VCaP (cell line): ENCODE results near the gene LCMT2.

ENCODE experiments used
- H3K27ac ChIP-seq: fragments of 450-650 bp; 2 replicates; pipeline ENCODE4 v1.5.1; 2017
- CTCF ChIP-seq: fragments of 450-650 bp; conservative IDR thresholded peaks from 2 replicates; pipeline ENCODE4 v1.5.1; 2017; ENCODE audit warnings: mild to moderate bottlenecking, moderate library complexity

Gene LCMT2

GRCh38 chr15:43325039-43325684 is 5.2 kb downstream of the LCMT2 start:
- TF ChIP-seq CTCF, result no peak
- H3K27ac ChIP-seq, result no peak overlapping the region

DNA sequence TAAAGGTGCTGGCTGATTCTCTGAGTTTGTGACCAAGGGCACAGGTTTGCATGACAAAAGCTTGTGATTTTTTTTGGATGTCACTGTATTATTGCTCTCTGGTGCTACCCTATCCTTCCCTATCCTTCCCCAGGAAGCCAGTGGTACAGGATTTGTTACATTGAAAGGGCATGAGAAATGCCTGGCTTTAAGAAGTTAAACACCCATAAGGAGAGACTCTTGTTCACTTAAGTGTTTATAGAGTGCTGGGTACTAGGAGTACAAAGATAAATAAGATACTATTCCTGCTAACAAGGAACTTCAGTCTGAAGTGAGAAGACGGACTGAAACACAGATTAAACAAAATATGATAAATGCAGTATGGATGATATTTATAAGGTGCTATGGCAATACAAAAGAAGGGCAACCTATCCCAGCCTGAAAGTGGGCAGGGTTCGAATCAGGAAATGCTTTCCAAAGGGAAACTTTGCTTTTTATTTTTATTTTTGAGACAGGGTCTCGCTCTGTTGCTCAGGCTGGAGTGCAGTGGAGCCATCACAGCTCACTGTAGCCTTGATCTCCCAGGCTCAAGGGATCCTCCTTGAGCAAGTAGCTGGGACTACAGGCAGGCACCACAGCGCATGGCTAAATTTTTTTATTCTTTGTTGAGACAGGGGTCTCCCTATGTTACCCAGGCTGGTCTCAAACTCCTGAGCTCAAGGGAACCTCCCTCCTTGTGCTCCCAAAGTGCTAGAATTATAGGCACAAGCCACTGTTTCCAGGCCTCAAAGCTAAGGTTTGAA is 11.2 kb downstream of the LCMT2 start:
- no peak for TF ChIP-seq CTCF
- H3K27ac ChIP-seq, result no peak overlapping the region

- TF ChIP-seq CTCF, result no peak
- H3K27ac ChIP-seq, result no peak overlapping the region
These were observed 12.7 kb downstream of the LCMT2 start for GRCh38 chr15:43317566-43318184.

DNA sequence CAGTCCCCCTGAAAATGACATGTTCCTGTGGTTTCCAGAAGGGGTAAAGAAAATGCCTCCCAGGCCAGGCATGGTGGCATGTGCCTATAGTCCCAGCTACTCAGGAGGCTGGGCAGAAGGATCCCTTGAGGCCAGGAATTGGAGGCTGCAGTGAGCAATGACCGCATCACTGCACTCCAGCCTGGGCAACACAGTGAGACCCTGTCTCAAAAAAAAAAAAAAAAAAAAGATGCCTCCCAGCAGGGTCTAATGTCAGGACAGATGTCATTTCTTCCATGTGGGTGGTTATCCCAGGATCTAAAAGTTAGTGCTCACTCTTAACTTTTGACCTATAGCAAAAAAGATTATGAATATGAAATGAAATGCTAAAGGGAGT is 13.4 kb downstream of the LCMT2 start:
- no peak for TF ChIP-seq CTCF
- H3K27ac ChIP-seq, result no peak overlapping the region

DNA sequence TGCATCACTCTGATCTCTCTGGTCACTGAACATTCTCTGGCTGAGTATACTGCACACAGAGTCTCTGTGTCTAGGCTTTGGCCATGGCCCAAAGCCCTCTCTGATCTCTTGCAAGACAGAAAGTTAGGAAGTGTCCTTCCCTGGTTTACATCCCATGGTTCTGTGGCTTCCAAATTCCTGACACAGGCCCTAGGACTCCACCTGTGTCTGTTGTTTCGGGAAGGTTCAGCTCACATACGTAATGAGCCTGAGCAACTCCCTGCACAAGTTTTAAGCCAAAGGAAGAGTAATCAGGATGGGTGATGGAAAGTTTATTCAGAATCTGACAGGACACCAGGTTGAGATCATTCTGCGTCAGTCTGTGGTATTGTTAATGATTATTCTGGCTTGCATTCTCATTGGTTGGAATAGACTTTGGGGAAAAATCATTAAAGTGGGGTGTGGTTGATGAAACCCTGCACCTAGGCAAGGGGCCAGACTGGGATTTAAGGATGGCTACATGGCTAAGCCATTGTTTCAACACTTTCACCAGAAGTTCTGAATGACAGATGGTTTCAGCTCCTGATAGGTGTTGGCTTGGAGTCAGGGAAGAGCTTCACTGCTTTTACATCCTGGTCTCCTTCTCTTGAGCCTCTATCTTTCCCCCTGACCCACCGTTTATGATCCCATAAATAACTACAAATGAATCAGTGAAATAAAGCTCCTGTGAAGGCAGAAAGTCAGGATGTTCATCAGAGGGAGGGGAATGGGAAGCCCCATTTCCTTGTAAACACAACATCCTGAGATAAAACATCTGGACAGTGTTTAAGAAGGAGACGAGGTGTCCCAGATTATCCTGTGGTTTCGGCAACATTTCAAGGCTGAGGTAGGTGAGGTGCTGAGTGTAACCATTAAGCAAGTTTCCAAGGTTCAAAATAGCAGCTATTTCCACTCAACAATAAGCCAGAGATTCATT is 14.1 kb downstream of the LCMT2 start:
- no peak overlapping the region for H3K27ac ChIP-seq
- no peak for TF ChIP-seq CTCF

DNA sequence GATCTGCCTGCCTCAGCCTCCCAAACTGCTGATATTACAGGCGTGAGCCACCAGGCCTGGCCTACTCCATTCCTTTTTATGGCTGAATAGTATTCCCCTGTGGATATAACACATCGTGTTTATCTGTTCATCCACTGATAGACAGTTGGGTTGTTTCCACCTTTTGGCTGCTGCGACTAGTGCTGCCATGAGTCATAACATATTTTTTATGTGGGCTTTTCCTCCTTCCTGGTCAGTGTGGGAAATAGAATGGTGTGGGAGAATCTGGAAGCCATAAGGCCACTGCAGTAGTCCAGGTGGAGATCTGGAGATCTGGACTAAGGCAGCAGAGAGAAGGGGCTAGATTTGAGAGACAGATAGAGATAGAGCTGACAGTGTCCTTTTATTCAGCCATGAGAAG is 16.2 kb downstream of the LCMT2 start:
- H3K27ac ChIP-seq, result no peak overlapping the region
- TF ChIP-seq CTCF, result no peak

- H3K27ac ChIP-seq, result no peak overlapping the region
- TF ChIP-seq CTCF, result no peak
These were observed 18.0 kb downstream of the LCMT2 start for GRCh38 chr15:43312378-43312777.
